H9 (cell line): ENCODE measurements around the gene NUP37. TPM values are rescaled to one million over a fixed set of nuclear protein-coding genes. Genes with fewer than 3 reads are reported as not detected.

Source experiments
- DNase-seq: peaks from one replicate; pipeline ENCODE4 v3.0.0-alpha.2; 2017
- H2AFZ ChIP-seq: one replicate; pipeline ENCODE4 v1.6.1; 2013; ENCODE audit warnings: mild to moderate bottlenecking, low read length, control low read depth, moderate library complexity
- H2AK5ac ChIP-seq: 2 replicates; pipeline ENCODE4 v1.6.1; 2013; ENCODE audit warnings: low read length, control low read depth, mixed read lengths; ENCODE audit not compliant: insufficient read length
- H2BK120ac ChIP-seq: one replicate; pipeline ENCODE4 v1.6.1; 2013; ENCODE audit warnings: low read depth, mild to moderate bottlenecking, low read length, control low read depth, inconsistent platforms; ENCODE audit not compliant: poor library complexity, severe bottlenecking
- H2BK12ac ChIP-seq: 2 replicates; pipeline ENCODE4 v1.6.1; 2013; ENCODE audit warnings: low read length, control low read depth, mixed read lengths, low read depth; ENCODE audit not compliant: insufficient read length
- H2BK15ac ChIP-seq: 2 replicates; pipeline ENCODE4 v1.6.1; 2013; ENCODE audit warnings: low read depth, low read length, control low read depth
- H2BK20ac ChIP-seq: one replicate; pipeline ENCODE4 v1.6.1; 2013; ENCODE audit warnings: low read depth, mild to moderate bottlenecking, low read length, control low read depth, inconsistent platforms; ENCODE audit not compliant: poor library complexity, severe bottlenecking
- H2BK5ac ChIP-seq: 2 replicates; pipeline ENCODE4 v1.6.1; 2013; ENCODE audit warnings: low read length, control low read depth, mixed read lengths; ENCODE audit not compliant: insufficient read length
- H3K14ac ChIP-seq: 2 replicates; pipeline ENCODE4 v1.6.1; 2013; ENCODE audit warnings: low read length, control low read depth; ENCODE audit not compliant: insufficient read depth
- H3K18ac ChIP-seq: 2 replicates; pipeline ENCODE4 v1.6.1; 2013; ENCODE audit warnings: low read depth, mild to moderate bottlenecking, mixed read lengths, low read length, control low read depth; ENCODE audit not compliant: insufficient read length
- H3K23ac ChIP-seq: 2 replicates; pipeline ENCODE4 v1.6.1; 2013; ENCODE audit warnings: low read length, control low read depth, mixed read lengths, low read depth; ENCODE audit not compliant: insufficient read length
- H3K23me2 ChIP-seq: 2 replicates; pipeline ENCODE4 v1.6.1; 2013; ENCODE audit warnings: low read depth, mild to moderate bottlenecking, mixed read lengths, low read length, control low read depth; ENCODE audit not compliant: insufficient read length, poor library complexity, severe bottlenecking
- H3K27ac ChIP-seq: 2 replicates; pipeline ENCODE4 v1.5.1; 2013; ENCODE audit warnings: low read length, control low read depth, mixed read lengths, low read depth; ENCODE audit not compliant: insufficient read length
- H3K27me3 ChIP-seq: 2 replicates; pipeline ENCODE4 v1.6.1; 2013; ENCODE audit warnings: low read length, control low read depth, inconsistent platforms; ENCODE audit not compliant: insufficient read depth
- H3K4ac ChIP-seq: 2 replicates; pipeline ENCODE4 v1.6.1; 2013; ENCODE audit warnings: low read depth, mild to moderate bottlenecking, control low read depth, inconsistent platforms, low read length, moderate library complexity
- H3K4me1 ChIP-seq: 2 replicates; pipeline ENCODE4 v1.6.1; 2013; ENCODE audit warnings: low read length, control low read depth, inconsistent platforms; ENCODE audit not compliant: insufficient read depth
- H3K4me2 ChIP-seq: 2 replicates; pipeline ENCODE4 v1.6.1; 2013; ENCODE audit warnings: low read length, control low read depth, mixed read lengths; ENCODE audit not compliant: insufficient read length, insufficient read depth
- H3K56ac ChIP-seq: 2 replicates; pipeline ENCODE4 v1.6.1; 2013; ENCODE audit warnings: low read depth, mild to moderate bottlenecking, mixed read lengths, low read length, control low read depth; ENCODE audit not compliant: insufficient read length
- H3K79me1 ChIP-seq: 2 replicates; pipeline ENCODE4 v1.6.1; 2013; ENCODE audit warnings: low read depth, mild to moderate bottlenecking, moderate library complexity, low read length, control low read depth, inconsistent platforms; ENCODE audit not compliant: insufficient read depth, poor library complexity, severe bottlenecking
- H3K79me2 ChIP-seq: 2 replicates; pipeline ENCODE4 v1.6.1; 2013; ENCODE audit warnings: low read length, control low read depth, inconsistent platforms; ENCODE audit not compliant: insufficient read depth
- H3K9ac ChIP-seq: 2 replicates; pipeline ENCODE4 v1.6.1; 2013; ENCODE audit warnings: low read length, control low read depth, mixed read lengths; ENCODE audit not compliant: insufficient read length; ENCODE audit errors: extremely low read depth
- H3K9me3 ChIP-seq: one replicate; pipeline ENCODE4 v1.6.1; 2013; ENCODE audit warnings: low read depth, low read length, inconsistent platforms; ENCODE audit not compliant: control insufficient read depth
- H3T11ph ChIP-seq: one replicate; pipeline ENCODE4 v1.6.1; 2013; ENCODE audit warnings: mild to moderate bottlenecking, low read length, control low read depth, inconsistent platforms
- H4K20me1 ChIP-seq: one replicate; pipeline ENCODE4 v1.6.1; 2013; ENCODE audit not compliant: control insufficient read depth, insufficient read length, insufficient read depth
- H4K5ac ChIP-seq: 2 replicates; pipeline ENCODE4 v1.6.1; 2013; ENCODE audit warnings: low read depth, mild to moderate bottlenecking, mixed read lengths, low read length, control low read depth; ENCODE audit not compliant: insufficient read length
- H4K8ac ChIP-seq: replicated peaks from 2 replicates; pipeline ENCODE4 v1.6.1; 2013; ENCODE audit warnings: low read length, control low read depth, mixed read lengths, low read depth; ENCODE audit not compliant: insufficient read length
- H4K91ac ChIP-seq: 2 replicates; pipeline ENCODE4 v1.6.1; 2013; ENCODE audit warnings: low read depth, mild to moderate bottlenecking, moderate library complexity, mixed read lengths, low read length, control low read depth; ENCODE audit not compliant: insufficient read length
- H3K27ac Mint-ChIP-seq, 3 experiments: 2 replicates in 2 of 3; 3 replicates in 1 of 3; pipeline ENCODE4 v1.8.0; 2020 to 2021; ENCODE audit warnings: mixed read lengths in 3 of 3, mild to moderate bottlenecking in 1 of 3, moderate library complexity in 1 of 3
- H3K27me3 Mint-ChIP-seq: 2 replicates; pipeline ENCODE4 v1.8.0; 2021; ENCODE audit warnings: low read depth, mild to moderate bottlenecking, moderate library complexity, mixed read lengths
- H3K36me3 Mint-ChIP-seq, 3 experiments: 2 replicates in 2 of 3; 3 replicates in 1 of 3; pipeline ENCODE4 v1.8.0; 2020 to 2021; ENCODE audit warnings: low read depth in 3 of 3, mixed read lengths in 3 of 3; ENCODE audit not compliant: insufficient read depth in 1 of 3
- H3K4me1 Mint-ChIP-seq, 2 experiments: 2 replicates each; pipeline ENCODE4 v1.8.0; 2020; ENCODE audit warnings: mixed read lengths in 2 of 2
- H3K4me3 Mint-ChIP-seq, 2 experiments: 2 replicates in 1 of 2; 3 replicates in 1 of 2; pipeline ENCODE4 v1.8.0; 2020 to 2021; ENCODE audit warnings: mild to moderate bottlenecking in 2 of 2, mixed read lengths in 2 of 2, moderate library complexity in 1 of 2
- H3K9me3 Mint-ChIP-seq, 2 experiments: 2 replicates in 1 of 2; 3 replicates in 1 of 2; pipeline ENCODE4 v1.8.0; 2020; ENCODE audit warnings: mild to moderate bottlenecking in 2 of 2, mixed read lengths in 2 of 2, moderate library complexity in 1 of 2
- total RNA-seq: library from RNA; stranded (reverse); gene quantifications from 2 replicates; pipeline ENCODE4 v1.2.1, GENCODE V29; 2021
- TF ChIP-seq, protein P1 (sequence below): fragments of 200-600 bp; sonication (generic); conservative IDR thresholded peaks from 3 replicates; pipeline ENCODE4 v1.8.0; 2021; ENCODE audit warnings: antibody characterized with exemption, mild to moderate bottlenecking

NUP37 gene
- total RNA-seq, 1 experiment from 2014 or later: 62.5 TPM

- H3K9me3 ChIP-seq: no peaks in the 10 kb centered on the region
- no peak overlapping the region for H4K8ac ChIP-seq
- no peak overlapping the region for H2BK120ac ChIP-seq
- H3K18ac ChIP-seq: no peak overlapping the region
- no peak overlapping the region for H3K9ac ChIP-seq
- H3T11ph ChIP-seq: no peak overlapping the region
- H3K27ac Mint-ChIP-seq: no peak overlapping the region
- no peak for DNase-seq
- no peaks in the 10 kb centered on the region; a peak in 1 of 7 replicates for H3K36me3 Mint-ChIP-seq
- H3K23ac ChIP-seq: no peak overlapping the region
- no peaks in the 10 kb centered on the region for H3K27me3 Mint-ChIP-seq
- H3K4me2 ChIP-seq: no peak overlapping the region
- no peaks in the 10 kb centered on the region for H4K20me1 ChIP-seq
- no peak overlapping the region for H2AFZ ChIP-seq
- no peak overlapping the region for H3K4me3 Mint-ChIP-seq
- H4K91ac ChIP-seq: no peak overlapping the region
- no peak overlapping the region for H3K4ac ChIP-seq
- no peaks in the 10 kb centered on the region for H3K9me3 Mint-ChIP-seq
- H2BK12ac ChIP-seq: no peak overlapping the region
- H3K27me3 ChIP-seq: no peaks in the 10 kb centered on the region
- no peak overlapping the region for H2BK15ac ChIP-seq
- H2BK20ac ChIP-seq: no peak overlapping the region
- no peaks in the 10 kb centered on the region for H3K79me2 ChIP-seq
- TF ChIP-seq, protein P1, sequence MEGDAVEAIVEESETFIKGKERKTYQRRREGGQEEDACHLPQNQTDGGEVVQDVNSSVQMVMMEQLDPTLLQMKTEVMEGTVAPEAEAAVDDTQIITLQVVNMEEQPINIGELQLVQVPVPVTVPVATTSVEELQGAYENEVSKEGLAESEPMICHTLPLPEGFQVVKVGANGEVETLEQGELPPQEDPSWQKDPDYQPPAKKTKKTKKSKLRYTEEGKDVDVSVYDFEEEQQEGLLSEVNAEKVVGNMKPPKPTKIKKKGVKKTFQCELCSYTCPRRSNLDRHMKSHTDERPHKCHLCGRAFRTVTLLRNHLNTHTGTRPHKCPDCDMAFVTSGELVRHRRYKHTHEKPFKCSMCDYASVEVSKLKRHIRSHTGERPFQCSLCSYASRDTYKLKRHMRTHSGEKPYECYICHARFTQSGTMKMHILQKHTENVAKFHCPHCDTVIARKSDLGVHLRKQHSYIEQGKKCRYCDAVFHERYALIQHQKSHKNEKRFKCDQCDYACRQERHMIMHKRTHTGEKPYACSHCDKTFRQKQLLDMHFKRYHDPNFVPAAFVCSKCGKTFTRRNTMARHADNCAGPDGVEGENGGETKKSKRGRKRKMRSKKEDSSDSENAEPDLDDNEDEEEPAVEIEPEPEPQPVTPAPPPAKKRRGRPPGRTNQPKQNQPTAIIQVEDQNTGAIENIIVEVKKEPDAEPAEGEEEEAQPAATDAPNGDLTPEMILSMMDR: no peak
- no peaks in the 10 kb centered on the region for H3K23me2 ChIP-seq
- no peak overlapping the region for H2BK5ac ChIP-seq
- no peaks in the 10 kb centered on the region for H3K4me1 ChIP-seq
- H3K4me1 Mint-ChIP-seq: no peaks in the 10 kb centered on the region
- H2AK5ac ChIP-seq: no peak overlapping the region
- no peak overlapping the region for H3K14ac ChIP-seq
- no peak overlapping the region for H3K56ac ChIP-seq
- no peaks in the 10 kb centered on the region for H3K79me1 ChIP-seq
- no peak overlapping the region for H3K27ac ChIP-seq
- H4K5ac ChIP-seq: no peak overlapping the region
These were observed 88.1 kb downstream of the NUP37 start for GRCh38 chr12:102031852-102032251.
